GM18507 (cell line): ENCODE results near the gene ARMC7.
"Not testable (repeated sequence)": the region's sequence is repeated elsewhere in the genome, so short reads cannot be mapped to it uniquely, and the experiment has no call there.

Experiments
- DNase-seq: peaks from one replicate; pipeline ENCODE4 v3.0.0; 2011; ENCODE audit warnings: low read depth; ENCODE audit not compliant: insufficient read length; ENCODE audit errors: extremely low spot score
- FAIRE-seq: peaks from 2 replicates; lab custom pipeline; 2011; peaks lifted over from hg19 to GRCh38; lab: Jason Lieb, UNC

ARMC7 gene

GRCh38 chr17:75109407-75110233 lies at the start of gene ARMC7:
ARMC7 (plus strand) TSS chr17:75109969; CDS start chr17:75110289, 320 bp downstream.
- FAIRE-seq (peak; percentile 88), DNase-seq (peak; percentile 91)

GRCh38 chr17:75060434-75061054 lies 49.2 kb upstream of the ARMC7 start:
- DNase-seq (no peak), FAIRE-seq (no peak)

GRCh38 chr17:75061055-75061438 lies 48.7 kb upstream of the ARMC7 start:
- DNase-seq: no peak

GRCh38 chr17:75061618-75062017 lies 48.2 kb upstream of the ARMC7 start:
- FAIRE-seq (no peak), DNase-seq (no peak)

More at GRCh38 chr17:75061055-75061438, 48.7 kb upstream of the ARMC7 start:
- FAIRE-seq: no peak

GRCh38 chr17:75063201-75063600 lies 46.6 kb upstream of the ARMC7 start:
- no peak for DNase-seq
- FAIRE-seq: no peak

GRCh38 chr17:75063626-75064025 lies 46.1 kb upstream of the ARMC7 start:
- no peak for FAIRE-seq
- DNase-seq: no peak

GRCh38 chr17:75064040-75064439 lies 45.7 kb upstream of the ARMC7 start:
- DNase-seq (no peak), FAIRE-seq (no peak)

GRCh38 chr17:75064460-75064859 lies 45.3 kb upstream of the ARMC7 start:
- DNase-seq (no peak), FAIRE-seq (no peak)

GRCh38 chr17:75064867-75065561 lies 44.8 kb upstream of the ARMC7 start:
- DNase-seq: no peak
- no peak for FAIRE-seq

GRCh38 chr17:75065562-75066151 lies 44.1 kb upstream of the ARMC7 start:
- DNase-seq: no peak
- FAIRE-seq: peak; percentile 39

GRCh38 chr17:75067856-75068255 lies 41.9 kb upstream of the ARMC7 start:
- no peak for FAIRE-seq
- DNase-seq: no peak

- FAIRE-seq (no peak), DNase-seq (no peak)
Measured at GRCh38 chr17:75068750-75069149, 41.0 kb upstream of the ARMC7 start.

GRCh38 chr17:75069783-75070182 lies 40.0 kb upstream of the ARMC7 start:
- FAIRE-seq: no peak
- no peak for DNase-seq

GRCh38 chr17:75071478-75072271 lies 38.1 kb upstream of the ARMC7 start:
- not testable (repeated sequence) for DNase-seq, FAIRE-seq

GRCh38 chr17:75072909-75073308 lies 36.9 kb upstream of the ARMC7 start:
- FAIRE-seq: not testable (repeated sequence)

GRCh38 chr17:75073618-75074047 lies 36.1 kb upstream of the ARMC7 start:
- no peak for FAIRE-seq
- DNase-seq: no peak

More at GRCh38 chr17:75072909-75073308, 36.9 kb upstream of the ARMC7 start:
- DNase-seq: not testable (repeated sequence)

GRCh38 chr17:75074532-75074931 lies 35.2 kb upstream of the ARMC7 start:
- DNase-seq (no peak), FAIRE-seq (no peak)

- no peak for FAIRE-seq
- no peak for DNase-seq
Measured at GRCh38 chr17:75075597-75076336, 34.0 kb upstream of the ARMC7 start.
